Breast epithelium (tissue), 4 donors: Measurements from ENCODE around the gene AGFG1. TPM values are rescaled to one million over a fixed set of nuclear protein-coding genes. Genes with fewer than 3 reads are reported as not detected.

Experiments used
- DNase-seq, 2 donors: peaks; one replicate each; pipeline ENCODE4 v3.0.0-alpha.2; 2019; ENCODE audit warnings: low spot score in 2 of 2
- H3K27ac ChIP-seq, 2 donors: fragments of 200-600 bp; sonication (generic) in 1 of 2; one replicate each; pipeline ENCODE4 v1.5.1; 2016 to 2019; ENCODE audit warnings: mild to moderate bottlenecking in 1 of 2
- H3K27me3 ChIP-seq, 2 donors: fragments of 200-600 bp; sonication (generic) in 1 of 2; one replicate each; pipeline versions ENCODE4 v1.5.1 to v1.6.0; 2017 to 2019; ENCODE audit warnings: control low read depth in 1 of 2, mild to moderate bottlenecking in 1 of 2
- H3K36me3 ChIP-seq: fragments of 200-600 bp; one replicate; pipeline ENCODE4 v1.5.1; 2019
- H3K4me1 ChIP-seq, 2 donors: fragments of 200-600 bp; sonication (generic); one replicate each; pipeline ENCODE4 v1.5.1; 2016 to 2019; ENCODE audit warnings: control low read depth in 1 of 2
- H3K4me3 ChIP-seq, 3 donors: fragments of 200-600 bp; sonication (generic); 1 replicate in 2 of 3; 2 replicates in 1 of 3; pipeline ENCODE4 v1.5.1; 2016 to 2019; ENCODE audit warnings: mild to moderate bottlenecking in 3 of 3, moderate library complexity in 2 of 3
- H3K9me3 ChIP-seq, 2 donors: fragments of 200-600 bp; sonication (generic) in 1 of 2; one replicate each; pipeline ENCODE4 v1.5.1; 2016 to 2019; ENCODE audit warnings: control low read depth in 1 of 2
- POLR2A ChIP-seq: fragments of 450-650 bp; IDR thresholded peaks from one replicate; pipeline ENCODE4 v1.6.1; 2016; ENCODE audit warnings: antibody characterized with exemption, mild to moderate bottlenecking, moderate library complexity
- POLR2AphosphoS5 ChIP-seq, 3 donors: sonication (generic); formaldehyde crosslinking; IDR thresholded peaks; one replicate each; pipeline ENCODE4 v1.6.1; 2017; ENCODE audit warnings: antibody characterized with exemption in 3 of 3
- intact Hi-C: fragments of 100-400 bp; cut with DNase I; formaldehyde crosslinking; loops from one replicate; pipeline ENCODE4 v1.15.1; 2023; ENCODE audit warnings: low total_unique reads
- total RNA-seq, 3 donors: library from RNA; depleted of rRNA; stranded (reverse); fragments of >200 nt; gene quantifications; one replicate each; pipeline ENCODE4 v1.1.0, GENCODE V29; 2016
- TF ChIP-seq, protein P1 (sequence below), 3 donors: fragments of 450-650 bp; IDR thresholded peaks; one replicate each; pipeline ENCODE4 v1.5.1; 2016 to 2017; ENCODE audit warnings: antibody characterized with exemption in 3 of 3, mild to moderate bottlenecking in 3 of 3, moderate library complexity in 3 of 3

The AGFG1 gene
- total RNA-seq, 3 donors from 2014 or later, result 77.0 to 145 (median 78.4) TPM

DNA sequence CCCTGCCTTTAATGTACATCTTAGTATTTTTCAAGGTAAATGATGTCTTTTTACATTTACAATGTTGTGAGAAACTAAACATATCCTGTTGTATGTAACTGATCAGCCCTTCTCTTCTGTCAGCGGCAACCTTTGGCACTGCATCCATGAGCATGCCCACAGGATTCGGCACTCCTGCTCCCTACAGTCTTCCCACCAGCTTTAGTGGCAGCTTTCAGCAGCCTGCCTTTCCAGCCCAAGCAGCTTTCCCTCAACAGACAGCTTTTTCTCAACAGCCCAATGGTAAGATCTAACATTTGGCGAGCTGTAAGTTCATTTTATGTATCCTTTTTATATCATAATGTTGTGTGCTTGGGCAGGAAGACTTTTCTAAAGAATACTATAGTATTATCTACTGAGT is 79.9 kb downstream of the AGFG1 start:
- Histone ChIP-seq H3K27me3 (no peaks in the 10 kb centered on the region), H3K9me3 (no peaks in the 10 kb centered on the region), H3K4me3 (no peak overlapping the region), H3K36me3 (peaks cover 6% of the 10 kb centered on the region), H3K4me1 (no peaks in the 10 kb centered on the region), H3K27ac (no peak overlapping the region)
- DNase-seq, result no peak
- TF ChIP-seq POLR2AphosphoS5 (IDR thresholded peaks at IDR 0.05) (no peak), POLR2A (no peak)
- TF ChIP-seq, protein P1, sequence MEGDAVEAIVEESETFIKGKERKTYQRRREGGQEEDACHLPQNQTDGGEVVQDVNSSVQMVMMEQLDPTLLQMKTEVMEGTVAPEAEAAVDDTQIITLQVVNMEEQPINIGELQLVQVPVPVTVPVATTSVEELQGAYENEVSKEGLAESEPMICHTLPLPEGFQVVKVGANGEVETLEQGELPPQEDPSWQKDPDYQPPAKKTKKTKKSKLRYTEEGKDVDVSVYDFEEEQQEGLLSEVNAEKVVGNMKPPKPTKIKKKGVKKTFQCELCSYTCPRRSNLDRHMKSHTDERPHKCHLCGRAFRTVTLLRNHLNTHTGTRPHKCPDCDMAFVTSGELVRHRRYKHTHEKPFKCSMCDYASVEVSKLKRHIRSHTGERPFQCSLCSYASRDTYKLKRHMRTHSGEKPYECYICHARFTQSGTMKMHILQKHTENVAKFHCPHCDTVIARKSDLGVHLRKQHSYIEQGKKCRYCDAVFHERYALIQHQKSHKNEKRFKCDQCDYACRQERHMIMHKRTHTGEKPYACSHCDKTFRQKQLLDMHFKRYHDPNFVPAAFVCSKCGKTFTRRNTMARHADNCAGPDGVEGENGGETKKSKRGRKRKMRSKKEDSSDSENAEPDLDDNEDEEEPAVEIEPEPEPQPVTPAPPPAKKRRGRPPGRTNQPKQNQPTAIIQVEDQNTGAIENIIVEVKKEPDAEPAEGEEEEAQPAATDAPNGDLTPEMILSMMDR (IDR thresholded peaks at IDR 0.05), result no peak
- intact Hi-C loops, result no loop called here

DNA sequence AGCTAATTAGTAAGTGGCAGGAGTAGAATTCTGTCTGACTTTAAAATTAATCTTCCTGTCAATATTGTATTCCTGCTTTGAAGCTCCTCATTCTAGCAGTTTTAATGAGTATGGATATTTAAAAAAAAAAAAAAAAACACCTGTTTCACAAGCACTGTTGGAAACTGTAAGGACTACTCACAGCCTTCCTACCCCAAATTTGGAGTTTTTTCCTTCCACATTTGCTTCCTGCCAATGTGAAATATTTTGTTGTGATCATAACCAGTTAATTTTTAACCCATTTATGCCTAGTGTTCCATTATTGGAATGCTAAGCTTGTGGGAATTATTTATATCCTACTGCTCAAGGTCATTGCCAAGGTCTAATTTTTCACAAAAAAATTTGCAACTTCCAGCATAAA is 90.6 kb downstream of the AGFG1 start:
- H3K27ac ChIP-seq, result no peak overlapping the region
- no peaks in the 10 kb centered on the region for H3K4me1 ChIP-seq
- H3K9me3 ChIP-seq, result no peaks in the 10 kb centered on the region
- intact Hi-C loops, result no loop called here
- H3K27me3 ChIP-seq, result no peaks in the 10 kb centered on the region
- no peaks in the 10 kb centered on the region for H3K36me3 ChIP-seq
- TF ChIP-seq, protein P1 (IDR thresholded peaks at IDR 0.05), result no peak
- no peak for TF ChIP-seq POLR2AphosphoS5 (IDR thresholded peaks at IDR 0.05)
- no peak for TF ChIP-seq POLR2A
- H3K4me3 ChIP-seq, result no peak overlapping the region
- DNase-seq, result no peak

DNA sequence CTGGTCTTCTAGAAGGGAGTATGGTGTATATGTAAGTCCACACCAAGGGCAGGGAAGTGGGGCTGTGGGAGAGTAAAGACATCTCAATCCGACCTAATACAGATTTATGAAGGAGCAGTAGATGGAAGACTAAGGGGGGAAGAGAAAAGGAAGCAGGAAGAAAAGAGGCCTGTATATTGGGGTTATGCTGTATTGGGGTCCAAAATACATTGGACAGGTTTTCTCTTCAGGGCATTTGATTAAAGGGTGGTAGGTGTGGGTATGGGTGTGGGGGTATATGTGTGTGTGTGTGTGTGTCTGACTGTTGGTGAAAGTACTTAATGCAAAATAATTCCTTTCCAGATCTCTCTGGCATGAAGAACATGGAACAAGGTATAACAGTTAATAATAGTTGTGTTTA is 93.1 kb downstream of the AGFG1 start:
- H3K4me1 ChIP-seq, result no peaks in the 10 kb centered on the region
- intact Hi-C loops, result no loop called here
- no peaks in the 10 kb centered on the region for H3K9me3 ChIP-seq
- no peak overlapping the region for H3K4me3 ChIP-seq
- DNase-seq, result no peak
- H3K36me3 ChIP-seq, result no peaks in the 10 kb centered on the region
- H3K27me3 ChIP-seq, result no peaks in the 10 kb centered on the region
- no peak overlapping the region for H3K27ac ChIP-seq
- TF ChIP-seq POLR2A (no peak), POLR2AphosphoS5 (IDR thresholded peaks at IDR 0.05) (no peak)
- TF ChIP-seq, protein P1 (IDR thresholded peaks at IDR 0.05), result no peak

DNA sequence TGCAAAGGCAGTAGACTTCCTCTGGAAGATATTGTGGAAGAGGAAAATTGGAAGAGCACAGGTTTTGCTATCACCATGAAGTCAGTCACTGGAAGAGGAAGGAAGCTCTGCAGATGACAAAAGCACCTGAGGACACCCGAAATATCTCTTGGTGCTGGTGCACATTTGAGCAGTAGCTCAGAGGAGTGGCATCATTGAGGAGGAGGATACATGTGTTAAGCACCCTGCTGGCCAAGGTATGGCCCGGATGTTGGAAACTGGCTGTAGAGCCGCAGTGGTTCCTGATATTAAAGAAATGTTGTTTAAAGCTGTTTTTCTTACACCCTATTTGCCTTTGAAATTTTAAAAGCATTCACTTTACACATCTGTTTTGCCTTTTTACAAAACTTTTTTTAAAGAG is 94.1 kb downstream of the AGFG1 start:
- DNase-seq, result no peak
- Histone ChIP-seq H3K4me1 (no peaks in the 10 kb centered on the region), H3K27me3 (no peaks in the 10 kb centered on the region), H3K9me3 (no peaks in the 10 kb centered on the region), H3K27ac (no peak overlapping the region), H3K4me3 (no peak overlapping the region), H3K36me3 (no peaks in the 10 kb centered on the region)
- TF ChIP-seq, protein P1 (IDR thresholded peaks at IDR 0.05), result no peak
- no peak for TF ChIP-seq POLR2AphosphoS5 (IDR thresholded peaks at IDR 0.05)
- no peak for TF ChIP-seq POLR2A
- intact Hi-C loops, result no loop called here

DNA sequence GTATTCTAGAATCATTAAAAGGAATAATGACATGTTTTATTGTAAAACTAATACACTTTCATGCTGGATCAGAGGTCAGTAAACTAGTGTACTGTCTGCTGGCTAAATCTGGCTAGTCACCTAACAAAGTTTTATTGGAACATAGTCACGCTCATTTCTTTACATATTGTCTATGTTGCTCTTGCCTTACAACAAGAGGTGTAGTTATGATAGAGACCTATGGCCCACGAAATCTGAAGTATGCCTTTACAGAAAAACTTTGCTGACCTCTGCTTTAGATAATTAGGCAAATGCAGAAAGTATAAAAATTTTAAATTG is 96.9 kb downstream of the AGFG1 start:
- Histone ChIP-seq H3K27ac (no peak overlapping the region), H3K36me3 (no peaks in the 10 kb centered on the region), H3K27me3 (no peaks in the 10 kb centered on the region), H3K9me3 (no peaks in the 10 kb centered on the region), H3K4me3 (no peak overlapping the region), H3K4me1 (no peaks in the 10 kb centered on the region)
- TF ChIP-seq POLR2AphosphoS5 (IDR thresholded peaks at IDR 0.05) (no peak), POLR2A (no peak)
- TF ChIP-seq, protein P1 (IDR thresholded peaks at IDR 0.05), result no peak
- no peak for DNase-seq
- intact Hi-C loops, result no loop called here
